T follicular helper cell (primary cell): Measurements from ENCODE around the gene NECTIN1.

Experiments
- DNase-seq: peaks from one replicate; pipeline ENCODE4 v3.0.0-alpha.2; 2020; ENCODE audit warnings: low read depth

Gene NECTIN1

GRCh38 chr11:119729951-119730613, 1.1 kb upstream of the NECTIN1 start:
- DNase-seq = no peak

- no peak for DNase-seq
Observed at GRCh38 chr11:119729581-119729927, 554 bp upstream of the NECTIN1 start.

- no peak for DNase-seq
Observed at GRCh38 chr11:119728211-119728626, 781 bp downstream of the NECTIN1 start.

GRCh38 chr11:119727523-119728151, 1.4 kb downstream of the NECTIN1 start:
- DNase-seq = peak; percentile 12

GRCh38 chr11:119726585-119727522, 2.1 kb downstream of the NECTIN1 start:
- DNase-seq = no peak

- DNase-seq = no peak
Observed at GRCh38 chr11:119726150-119726553, 2.8 kb downstream of the NECTIN1 start.

GRCh38 chr11:119724956-119725355, 4.0 kb downstream of the NECTIN1 start:
- no peak for DNase-seq

GRCh38 chr11:119723952-119724325, 5.1 kb downstream of the NECTIN1 start:
- DNase-seq = no peak

- no peak for DNase-seq
Observed at GRCh38 chr11:119723243-119723951, 5.6 kb downstream of the NECTIN1 start.

- no peak for DNase-seq
Observed at GRCh38 chr11:119722281-119722794, 6.7 kb downstream of the NECTIN1 start.

- DNase-seq = no peak
Observed at GRCh38 chr11:119721129-119722120, 7.6 kb downstream of the NECTIN1 start.

GRCh38 chr11:119720311-119720913, 8.6 kb downstream of the NECTIN1 start:
- no peak for DNase-seq

- no peak for DNase-seq
Observed at GRCh38 chr11:119717839-119718534, 11.0 kb downstream of the NECTIN1 start.

- DNase-seq = no peak
Observed at GRCh38 chr11:119716582-119717498, 12.2 kb downstream of the NECTIN1 start.

GRCh38 chr11:119714590-119714989, 14.4 kb downstream of the NECTIN1 start:
- DNase-seq = no peak

- DNase-seq = no peak
Observed at GRCh38 chr11:119714189-119714588, 14.8 kb downstream of the NECTIN1 start.

- no peak for DNase-seq
Observed at GRCh38 chr11:119713359-119714040, 15.5 kb downstream of the NECTIN1 start.
